OCI-LY7 (cell line): ENCODE results near the gene INTS11.

Experiments used
- EZH2phosphoT487 ChIP-seq: fragments of 200-600 bp; sonication (generic); IDR thresholded peaks from 2 replicates; pipeline ENCODE4 v1.6.1; 2018; ENCODE audit warnings: low read depth, borderline replicate concordance, mild to moderate bottlenecking, mixed run types, antibody characterized with exemption, low read length, moderate library complexity, mixed read lengths
- TF ChIP-seq, protein P1 (sequence below): fragments of 200-600 bp; sonication (generic); conservative IDR thresholded peaks from 2 replicates; pipeline ENCODE4 v1.5.1; 2014; ENCODE audit warnings: mild to moderate bottlenecking, antibody characterized with exemption, low read length, moderate library complexity, mixed read lengths

DNA sequence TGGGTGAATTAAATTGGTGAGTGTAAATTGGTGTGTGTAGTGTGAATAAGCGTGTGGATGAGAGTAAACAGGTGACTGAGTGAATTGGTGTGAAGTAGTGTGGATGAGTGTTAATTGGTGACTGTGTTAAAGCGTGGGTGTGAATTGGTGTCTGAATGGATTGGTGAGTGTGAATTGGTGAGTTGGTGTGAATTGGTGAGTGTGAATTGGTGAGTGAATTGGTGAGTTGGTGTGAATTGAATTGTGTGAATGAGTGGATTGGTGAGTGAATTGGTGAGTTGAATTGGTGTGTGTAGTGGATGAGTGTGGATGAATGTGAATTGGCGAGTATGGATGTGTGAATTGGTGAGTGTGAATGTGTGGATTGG lies 42.2 kb upstream of the INTS11 start:
- TF ChIP-seq, protein P1, sequence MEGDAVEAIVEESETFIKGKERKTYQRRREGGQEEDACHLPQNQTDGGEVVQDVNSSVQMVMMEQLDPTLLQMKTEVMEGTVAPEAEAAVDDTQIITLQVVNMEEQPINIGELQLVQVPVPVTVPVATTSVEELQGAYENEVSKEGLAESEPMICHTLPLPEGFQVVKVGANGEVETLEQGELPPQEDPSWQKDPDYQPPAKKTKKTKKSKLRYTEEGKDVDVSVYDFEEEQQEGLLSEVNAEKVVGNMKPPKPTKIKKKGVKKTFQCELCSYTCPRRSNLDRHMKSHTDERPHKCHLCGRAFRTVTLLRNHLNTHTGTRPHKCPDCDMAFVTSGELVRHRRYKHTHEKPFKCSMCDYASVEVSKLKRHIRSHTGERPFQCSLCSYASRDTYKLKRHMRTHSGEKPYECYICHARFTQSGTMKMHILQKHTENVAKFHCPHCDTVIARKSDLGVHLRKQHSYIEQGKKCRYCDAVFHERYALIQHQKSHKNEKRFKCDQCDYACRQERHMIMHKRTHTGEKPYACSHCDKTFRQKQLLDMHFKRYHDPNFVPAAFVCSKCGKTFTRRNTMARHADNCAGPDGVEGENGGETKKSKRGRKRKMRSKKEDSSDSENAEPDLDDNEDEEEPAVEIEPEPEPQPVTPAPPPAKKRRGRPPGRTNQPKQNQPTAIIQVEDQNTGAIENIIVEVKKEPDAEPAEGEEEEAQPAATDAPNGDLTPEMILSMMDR = no peak
- no peak for TF ChIP-seq EZH2phosphoT487
